ENCODE results near the gene SNX25.

Gene SNX25

GRCh38 chr4:185352741-185353140 is 143.3 kb downstream of the SNX25 start:
- no peak overlapping the region for H3K4me3 ChIP-seq (ENCODE audit: low read depth, low read length, poor library complexity, severe bottlenecking)
- H3K9ac ChIP-seq (ENCODE audit: low read length), result peak overlapping the region; percentile 10; the same call in 1 of the 2 replicates
- no peaks in the 10 kb centered on the region for H3K9me3 ChIP-seq (ENCODE audit: low read length)
- H3K27me3 ChIP-seq (ENCODE audit: insufficient read depth, low read length), result no peaks in the 10 kb centered on the region
- no peaks in the 10 kb centered on the region for H3F3A ChIP-seq (ENCODE audit: insufficient read depth, low read length)
- H4K20me1 ChIP-seq (ENCODE audit: insufficient read depth, low read length), result no peaks in the 10 kb centered on the region
- peaks cover 19% of the 10 kb centered on the region for H3K4me1 ChIP-seq (ENCODE audit: insufficient read depth, low read length, severe bottlenecking)
- H3K36me3 ChIP-seq (ENCODE audit: insufficient read depth, low read length), result peaks cover 68% of the 10 kb centered on the region
- H3K9me2 ChIP-seq (ENCODE audit: low read depth, low read length), result no peaks in the 10 kb centered on the region
- peak overlapping the region; percentile 24; the same call in 1 of the 2 replicates for H3K4me2 ChIP-seq (ENCODE audit: low read length)
- TF ChIP-seq CTCF (IDR thresholded peaks at IDR 0.05; ENCODE audit: low read length) (no peak), EZH2 (IDR thresholded peaks at IDR 0.05; ENCODE audit: borderline replicate concordance, low read length) (no peak)
- H3K79me2 ChIP-seq (ENCODE audit: insufficient read depth, low read length), result no peaks in the 10 kb centered on the region
- H2AFZ ChIP-seq (ENCODE audit: low read length), result no peak overlapping the region
- peak overlapping the region; percentile 84 for H3K27ac ChIP-seq (ENCODE audit: low read depth, low read length, poor library complexity, severe bottlenecking)

- no peaks in the 10 kb centered on the region for H3F3A ChIP-seq (ENCODE audit: insufficient read depth, low read length)
- H2AFZ ChIP-seq (ENCODE audit: low read length), result no peak overlapping the region
These were observed 147.8 kb downstream of the SNX25 start for GRCh38 chr4:185357211-185357610.

GRCh38 chr4:185357733-185358440 is 148.5 kb downstream of the SNX25 start:
- no peak overlapping the region for H3K4me2 ChIP-seq (ENCODE audit: low read length)
- no peak overlapping the region for H3K9ac ChIP-seq (ENCODE audit: low read length)
- H3K27ac ChIP-seq (ENCODE audit: low read depth, low read length, poor library complexity, severe bottlenecking), result no peak overlapping the region
- no peak overlapping the region for H3K4me3 ChIP-seq (ENCODE audit: low read depth, low read length, poor library complexity, severe bottlenecking)
- H3K36me3 ChIP-seq (ENCODE audit: insufficient read depth, low read length), result peaks cover 44% of the 10 kb centered on the region
- H3K79me2 ChIP-seq (ENCODE audit: insufficient read depth, low read length), result no peaks in the 10 kb centered on the region
- no peak for TF ChIP-seq CTCF (IDR thresholded peaks at IDR 0.05; ENCODE audit: low read length)
- TF ChIP-seq EZH2 (IDR thresholded peaks at IDR 0.05; ENCODE audit: borderline replicate concordance, low read length), result no peak
- no peak overlapping the region for H2AFZ ChIP-seq (ENCODE audit: low read length)
- H3K9me2 ChIP-seq (ENCODE audit: low read depth, low read length), result no peaks in the 10 kb centered on the region
- peaks cover 5% of the 10 kb centered on the region for H3K4me1 ChIP-seq (ENCODE audit: insufficient read depth, low read length, severe bottlenecking)
- H3K9me3 ChIP-seq (ENCODE audit: low read length), result no peaks in the 10 kb centered on the region
- H3F3A ChIP-seq (ENCODE audit: insufficient read depth, low read length), result no peaks in the 10 kb centered on the region
- H3K27me3 ChIP-seq (ENCODE audit: insufficient read depth, low read length), result no peaks in the 10 kb centered on the region
- no peaks in the 10 kb centered on the region for H4K20me1 ChIP-seq (ENCODE audit: insufficient read depth, low read length)

More at GRCh38 chr4:185357211-185357610, 147.8 kb downstream of the SNX25 start:
- H3K4me2 ChIP-seq (ENCODE audit: low read length), result no peak overlapping the region
- H3K27ac ChIP-seq (ENCODE audit: low read depth, low read length, poor library complexity, severe bottlenecking), result no peak overlapping the region
- peaks cover 12% of the 10 kb centered on the region for H3K4me1 ChIP-seq (ENCODE audit: insufficient read depth, low read length, severe bottlenecking)
- H3K9me2 ChIP-seq (ENCODE audit: low read depth, low read length), result no peaks in the 10 kb centered on the region
- H3K9me3 ChIP-seq (ENCODE audit: low read length), result no peaks in the 10 kb centered on the region
- H3K27me3 ChIP-seq (ENCODE audit: insufficient read depth, low read length), result no peaks in the 10 kb centered on the region
- H3K9ac ChIP-seq (ENCODE audit: low read length), result no peak overlapping the region
- H3K4me3 ChIP-seq (ENCODE audit: low read depth, low read length, poor library complexity, severe bottlenecking), result no peak overlapping the region
- no peak for TF ChIP-seq EZH2 (IDR thresholded peaks at IDR 0.05; ENCODE audit: borderline replicate concordance, low read length)
- TF ChIP-seq CTCF (IDR thresholded peaks at IDR 0.05; ENCODE audit: low read length), result no peak
- no peaks in the 10 kb centered on the region for H4K20me1 ChIP-seq (ENCODE audit: insufficient read depth, low read length)
- peaks cover 47% of the 10 kb centered on the region for H3K36me3 ChIP-seq (ENCODE audit: insufficient read depth, low read length)
- H3K79me2 ChIP-seq (ENCODE audit: insufficient read depth, low read length), result no peaks in the 10 kb centered on the region
